HEK293 (cell line): ENCODE results near the gene CENPF.

ENCODE experiments used
- SP7 ChIP-seq: fragments of 450-650 bp; formaldehyde crosslinking; IDR thresholded peaks from 2 replicates; pipeline ENCODE4 v1.5.1; 2016; ENCODE audit warnings: missing biosample characterization, missing genetic modification characterization
- ZNF248 ChIP-seq: fragments of 450-650 bp; formaldehyde crosslinking; IDR thresholded peaks from 2 replicates; pipeline ENCODE4 v1.5.1; 2017; ENCODE audit warnings: missing biosample characterization, missing genetic modification characterization
- ZNF302 ChIP-seq: fragments of 450-650 bp; formaldehyde crosslinking; IDR thresholded peaks from 2 replicates; pipeline ENCODE4 v1.5.1; 2016; ENCODE audit warnings: missing biosample characterization, missing genetic modification characterization, low read depth
- ZNF335 ChIP-seq: fragments of 450-650 bp; formaldehyde crosslinking; conservative IDR thresholded peaks from 2 replicates; pipeline ENCODE4 v1.5.1; 2016; ENCODE audit warnings: missing biosample characterization, missing genetic modification characterization
- ZNF426 ChIP-seq: fragments of 450-650 bp; formaldehyde crosslinking; IDR thresholded peaks from 2 replicates; pipeline ENCODE4 v1.5.1; 2017; ENCODE audit warnings: missing biosample characterization, missing genetic modification characterization, mild to moderate bottlenecking, inconsistent platforms, moderate library complexity
- ZNF707 ChIP-seq: fragments of 450-650 bp; formaldehyde crosslinking; IDR thresholded peaks from 2 replicates; pipeline ENCODE4 v1.5.1; 2016; ENCODE audit warnings: missing biosample characterization, missing genetic modification characterization
- TF ChIP-seq, protein P1 (sequence below): fragments of 450-650 bp; formaldehyde crosslinking; IDR thresholded peaks from 2 replicates; pipeline ENCODE4 v1.5.1; 2016; ENCODE audit warnings: missing biosample characterization, missing genetic modification characterization
- TF ChIP-seq, protein P2 (sequence below): sonication (generic); formaldehyde crosslinking; IDR thresholded peaks from 2 replicates; pipeline ENCODE4 v1.8.1; 2022; ENCODE audit warnings: mild to moderate bottlenecking, moderate library complexity, missing genetic modification reagents
- TF ChIP-seq, protein P3 (sequence below): fragments of 450-650 bp; formaldehyde crosslinking; IDR thresholded peaks from 2 replicates; pipeline ENCODE4 v1.5.1; 2016; ENCODE audit warnings: missing biosample characterization, missing genetic modification characterization
- TF ChIP-seq, protein P4 (sequence below): fragments of 450-650 bp; formaldehyde crosslinking; IDR thresholded peaks from 2 replicates; pipeline ENCODE4 v1.5.1; 2016; ENCODE audit warnings: missing biosample characterization, missing genetic modification characterization, borderline replicate concordance
- TF ChIP-seq, protein P5 (sequence below): fragments of 450-650 bp; formaldehyde crosslinking; IDR thresholded peaks from 2 replicates; pipeline ENCODE4 v1.5.1; 2016; ENCODE audit warnings: missing biosample characterization, missing genetic modification characterization
- TF ChIP-seq, protein P6 (sequence below): fragments of 450-650 bp; formaldehyde crosslinking; IDR thresholded peaks from 2 replicates; pipeline ENCODE4 v1.5.1; 2016; ENCODE audit warnings: missing biosample characterization, missing genetic modification characterization, low read depth

GRCh38 chr1:214574598-214575411 lies 28.2 kb upstream of the CENPF start:
- TF ChIP-seq, protein P1, sequence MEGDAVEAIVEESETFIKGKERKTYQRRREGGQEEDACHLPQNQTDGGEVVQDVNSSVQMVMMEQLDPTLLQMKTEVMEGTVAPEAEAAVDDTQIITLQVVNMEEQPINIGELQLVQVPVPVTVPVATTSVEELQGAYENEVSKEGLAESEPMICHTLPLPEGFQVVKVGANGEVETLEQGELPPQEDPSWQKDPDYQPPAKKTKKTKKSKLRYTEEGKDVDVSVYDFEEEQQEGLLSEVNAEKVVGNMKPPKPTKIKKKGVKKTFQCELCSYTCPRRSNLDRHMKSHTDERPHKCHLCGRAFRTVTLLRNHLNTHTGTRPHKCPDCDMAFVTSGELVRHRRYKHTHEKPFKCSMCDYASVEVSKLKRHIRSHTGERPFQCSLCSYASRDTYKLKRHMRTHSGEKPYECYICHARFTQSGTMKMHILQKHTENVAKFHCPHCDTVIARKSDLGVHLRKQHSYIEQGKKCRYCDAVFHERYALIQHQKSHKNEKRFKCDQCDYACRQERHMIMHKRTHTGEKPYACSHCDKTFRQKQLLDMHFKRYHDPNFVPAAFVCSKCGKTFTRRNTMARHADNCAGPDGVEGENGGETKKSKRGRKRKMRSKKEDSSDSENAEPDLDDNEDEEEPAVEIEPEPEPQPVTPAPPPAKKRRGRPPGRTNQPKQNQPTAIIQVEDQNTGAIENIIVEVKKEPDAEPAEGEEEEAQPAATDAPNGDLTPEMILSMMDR (tag by site-specific recombination) = no peak
- TF ChIP-seq ZNF335 (tag by site-specific recombination) (no peak), ZNF248 (no peak), ZNF302 (tag by site-specific recombination) (no peak), ZNF426 (tag by site-specific recombination) (no peak), ZNF707 (tag by site-specific recombination) (no peak), SP7 (tag by site-specific recombination) (no peak)
- TF ChIP-seq, protein P2, sequence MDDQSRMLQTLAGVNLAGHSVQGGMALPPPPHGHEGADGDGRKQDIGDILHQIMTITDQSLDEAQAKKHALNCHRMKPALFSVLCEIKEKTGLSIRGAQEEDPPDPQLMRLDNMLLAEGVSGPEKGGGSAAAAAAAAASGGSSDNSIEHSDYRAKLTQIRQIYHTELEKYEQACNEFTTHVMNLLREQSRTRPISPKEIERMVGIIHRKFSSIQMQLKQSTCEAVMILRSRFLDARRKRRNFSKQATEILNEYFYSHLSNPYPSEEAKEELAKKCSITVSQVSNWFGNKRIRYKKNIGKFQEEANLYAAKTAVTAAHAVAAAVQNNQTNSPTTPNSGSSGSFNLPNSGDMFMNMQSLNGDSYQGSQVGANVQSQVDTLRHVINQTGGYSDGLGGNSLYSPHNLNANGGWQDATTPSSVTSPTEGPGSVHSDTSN (CRISPR knock-in tag) = no peak
- TF ChIP-seq, protein P3, sequence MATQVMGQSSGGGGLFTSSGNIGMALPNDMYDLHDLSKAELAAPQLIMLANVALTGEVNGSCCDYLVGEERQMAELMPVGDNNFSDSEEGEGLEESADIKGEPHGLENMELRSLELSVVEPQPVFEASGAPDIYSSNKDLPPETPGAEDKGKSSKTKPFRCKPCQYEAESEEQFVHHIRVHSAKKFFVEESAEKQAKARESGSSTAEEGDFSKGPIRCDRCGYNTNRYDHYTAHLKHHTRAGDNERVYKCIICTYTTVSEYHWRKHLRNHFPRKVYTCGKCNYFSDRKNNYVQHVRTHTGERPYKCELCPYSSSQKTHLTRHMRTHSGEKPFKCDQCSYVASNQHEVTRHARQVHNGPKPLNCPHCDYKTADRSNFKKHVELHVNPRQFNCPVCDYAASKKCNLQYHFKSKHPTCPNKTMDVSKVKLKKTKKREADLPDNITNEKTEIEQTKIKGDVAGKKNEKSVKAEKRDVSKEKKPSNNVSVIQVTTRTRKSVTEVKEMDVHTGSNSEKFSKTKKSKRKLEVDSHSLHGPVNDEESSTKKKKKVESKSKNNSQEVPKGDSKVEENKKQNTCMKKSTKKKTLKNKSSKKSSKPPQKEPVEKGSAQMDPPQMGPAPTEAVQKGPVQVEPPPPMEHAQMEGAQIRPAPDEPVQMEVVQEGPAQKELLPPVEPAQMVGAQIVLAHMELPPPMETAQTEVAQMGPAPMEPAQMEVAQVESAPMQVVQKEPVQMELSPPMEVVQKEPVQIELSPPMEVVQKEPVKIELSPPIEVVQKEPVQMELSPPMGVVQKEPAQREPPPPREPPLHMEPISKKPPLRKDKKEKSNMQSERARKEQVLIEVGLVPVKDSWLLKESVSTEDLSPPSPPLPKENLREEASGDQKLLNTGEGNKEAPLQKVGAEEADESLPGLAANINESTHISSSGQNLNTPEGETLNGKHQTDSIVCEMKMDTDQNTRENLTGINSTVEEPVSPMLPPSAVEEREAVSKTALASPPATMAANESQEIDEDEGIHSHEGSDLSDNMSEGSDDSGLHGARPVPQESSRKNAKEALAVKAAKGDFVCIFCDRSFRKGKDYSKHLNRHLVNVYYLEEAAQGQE (tag by site-specific recombination) = no peak
- TF ChIP-seq, protein P4, sequence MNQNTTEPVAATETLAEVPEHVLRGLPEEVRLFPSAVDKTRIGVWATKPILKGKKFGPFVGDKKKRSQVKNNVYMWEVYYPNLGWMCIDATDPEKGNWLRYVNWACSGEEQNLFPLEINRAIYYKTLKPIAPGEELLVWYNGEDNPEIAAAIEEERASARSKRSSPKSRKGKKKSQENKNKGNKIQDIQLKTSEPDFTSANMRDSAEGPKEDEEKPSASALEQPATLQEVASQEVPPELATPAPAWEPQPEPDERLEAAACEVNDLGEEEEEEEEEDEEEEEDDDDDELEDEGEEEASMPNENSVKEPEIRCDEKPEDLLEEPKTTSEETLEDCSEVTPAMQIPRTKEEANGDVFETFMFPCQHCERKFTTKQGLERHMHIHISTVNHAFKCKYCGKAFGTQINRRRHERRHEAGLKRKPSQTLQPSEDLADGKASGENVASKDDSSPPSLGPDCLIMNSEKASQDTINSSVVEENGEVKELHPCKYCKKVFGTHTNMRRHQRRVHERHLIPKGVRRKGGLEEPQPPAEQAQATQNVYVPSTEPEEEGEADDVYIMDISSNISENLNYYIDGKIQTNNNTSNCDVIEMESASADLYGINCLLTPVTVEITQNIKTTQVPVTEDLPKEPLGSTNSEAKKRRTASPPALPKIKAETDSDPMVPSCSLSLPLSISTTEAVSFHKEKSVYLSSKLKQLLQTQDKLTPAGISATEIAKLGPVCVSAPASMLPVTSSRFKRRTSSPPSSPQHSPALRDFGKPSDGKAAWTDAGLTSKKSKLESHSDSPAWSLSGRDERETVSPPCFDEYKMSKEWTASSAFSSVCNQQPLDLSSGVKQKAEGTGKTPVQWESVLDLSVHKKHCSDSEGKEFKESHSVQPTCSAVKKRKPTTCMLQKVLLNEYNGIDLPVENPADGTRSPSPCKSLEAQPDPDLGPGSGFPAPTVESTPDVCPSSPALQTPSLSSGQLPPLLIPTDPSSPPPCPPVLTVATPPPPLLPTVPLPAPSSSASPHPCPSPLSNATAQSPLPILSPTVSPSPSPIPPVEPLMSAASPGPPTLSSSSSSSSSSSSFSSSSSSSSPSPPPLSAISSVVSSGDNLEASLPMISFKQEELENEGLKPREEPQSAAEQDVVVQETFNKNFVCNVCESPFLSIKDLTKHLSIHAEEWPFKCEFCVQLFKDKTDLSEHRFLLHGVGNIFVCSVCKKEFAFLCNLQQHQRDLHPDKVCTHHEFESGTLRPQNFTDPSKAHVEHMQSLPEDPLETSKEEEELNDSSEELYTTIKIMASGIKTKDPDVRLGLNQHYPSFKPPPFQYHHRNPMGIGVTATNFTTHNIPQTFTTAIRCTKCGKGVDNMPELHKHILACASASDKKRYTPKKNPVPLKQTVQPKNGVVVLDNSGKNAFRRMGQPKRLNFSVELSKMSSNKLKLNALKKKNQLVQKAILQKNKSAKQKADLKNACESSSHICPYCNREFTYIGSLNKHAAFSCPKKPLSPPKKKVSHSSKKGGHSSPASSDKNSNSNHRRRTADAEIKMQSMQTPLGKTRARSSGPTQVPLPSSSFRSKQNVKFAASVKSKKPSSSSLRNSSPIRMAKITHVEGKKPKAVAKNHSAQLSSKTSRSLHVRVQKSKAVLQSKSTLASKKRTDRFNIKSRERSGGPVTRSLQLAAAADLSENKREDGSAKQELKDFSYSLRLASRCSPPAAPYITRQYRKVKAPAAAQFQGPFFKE (tag by site-specific recombination) = no peak
- TF ChIP-seq, protein P5, sequence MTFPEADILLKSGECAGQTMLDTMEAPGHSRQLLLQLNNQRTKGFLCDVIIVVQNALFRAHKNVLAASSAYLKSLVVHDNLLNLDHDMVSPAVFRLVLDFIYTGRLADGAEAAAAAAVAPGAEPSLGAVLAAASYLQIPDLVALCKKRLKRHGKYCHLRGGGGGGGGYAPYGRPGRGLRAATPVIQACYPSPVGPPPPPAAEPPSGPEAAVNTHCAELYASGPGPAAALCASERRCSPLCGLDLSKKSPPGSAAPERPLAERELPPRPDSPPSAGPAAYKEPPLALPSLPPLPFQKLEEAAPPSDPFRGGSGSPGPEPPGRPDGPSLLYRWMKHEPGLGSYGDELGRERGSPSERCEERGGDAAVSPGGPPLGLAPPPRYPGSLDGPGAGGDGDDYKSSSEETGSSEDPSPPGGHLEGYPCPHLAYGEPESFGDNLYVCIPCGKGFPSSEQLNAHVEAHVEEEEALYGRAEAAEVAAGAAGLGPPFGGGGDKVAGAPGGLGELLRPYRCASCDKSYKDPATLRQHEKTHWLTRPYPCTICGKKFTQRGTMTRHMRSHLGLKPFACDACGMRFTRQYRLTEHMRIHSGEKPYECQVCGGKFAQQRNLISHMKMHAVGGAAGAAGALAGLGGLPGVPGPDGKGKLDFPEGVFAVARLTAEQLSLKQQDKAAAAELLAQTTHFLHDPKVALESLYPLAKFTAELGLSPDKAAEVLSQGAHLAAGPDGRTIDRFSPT (tag by site-specific recombination) = no peak
- TF ChIP-seq, protein P6, sequence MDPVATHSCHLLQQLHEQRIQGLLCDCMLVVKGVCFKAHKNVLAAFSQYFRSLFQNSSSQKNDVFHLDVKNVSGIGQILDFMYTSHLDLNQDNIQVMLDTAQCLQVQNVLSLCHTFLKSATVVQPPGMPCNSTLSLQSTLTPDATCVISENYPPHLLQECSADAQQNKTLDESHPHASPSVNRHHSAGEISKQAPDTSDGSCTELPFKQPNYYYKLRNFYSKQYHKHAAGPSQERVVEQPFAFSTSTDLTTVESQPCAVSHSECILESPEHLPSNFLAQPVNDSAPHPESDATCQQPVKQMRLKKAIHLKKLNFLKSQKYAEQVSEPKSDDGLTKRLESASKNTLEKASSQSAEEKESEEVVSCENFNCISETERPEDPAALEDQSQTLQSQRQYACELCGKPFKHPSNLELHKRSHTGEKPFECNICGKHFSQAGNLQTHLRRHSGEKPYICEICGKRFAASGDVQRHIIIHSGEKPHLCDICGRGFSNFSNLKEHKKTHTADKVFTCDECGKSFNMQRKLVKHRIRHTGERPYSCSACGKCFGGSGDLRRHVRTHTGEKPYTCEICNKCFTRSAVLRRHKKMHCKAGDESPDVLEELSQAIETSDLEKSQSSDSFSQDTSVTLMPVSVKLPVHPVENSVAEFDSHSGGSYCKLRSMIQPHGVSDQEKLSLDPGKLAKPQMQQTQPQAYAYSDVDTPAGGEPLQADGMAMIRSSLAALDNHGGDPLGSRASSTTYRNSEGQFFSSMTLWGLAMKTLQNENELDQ (tag by site-specific recombination) = no peak
